NCI-H2171 (cell line): Measurements from ENCODE around the gene SARS1.
A peak's percentile ranks its signal among the peaks of the same experiment; 100 is the strongest.
"Not testable (repeated sequence)": the region's sequence is repeated elsewhere in the genome, so short reads cannot be mapped to it uniquely, and the experiment has no call there.

ENCODE experiments used
- DNase-seq: peaks from one replicate; lab custom pipeline; 2025; lab: John Stamatoyannopoulos, UW

The SARS1 gene

DNA sequence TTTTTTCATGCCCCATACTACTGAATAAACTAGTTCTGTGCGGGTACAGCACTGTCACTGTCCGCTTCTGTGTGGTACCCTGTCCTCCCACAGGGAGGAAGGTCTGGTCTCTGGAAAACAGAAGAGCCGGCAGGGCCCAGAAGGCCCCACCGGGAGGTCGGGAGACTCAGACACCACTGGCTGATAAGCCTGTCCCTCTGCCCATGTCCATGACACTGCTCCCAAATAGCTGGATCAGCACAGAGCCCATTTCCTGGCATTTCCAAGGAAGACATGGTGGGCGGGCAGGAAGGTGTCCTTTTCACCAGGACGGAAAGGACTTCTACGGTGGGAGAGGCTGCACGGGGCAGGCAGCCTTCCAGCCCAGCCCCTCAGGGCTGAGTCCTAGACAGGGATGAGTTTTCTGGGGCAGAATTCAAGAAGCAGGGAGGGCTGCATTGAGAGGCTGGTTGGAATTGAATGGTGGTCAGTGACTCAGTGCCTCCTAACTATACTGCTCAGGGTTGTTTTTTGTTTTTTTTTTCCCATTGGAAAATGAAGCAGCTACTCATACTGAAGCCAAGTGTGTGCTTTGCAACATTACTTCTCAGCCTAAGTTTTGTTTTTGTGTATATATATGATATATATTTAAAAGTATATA, 62.1 kb downstream of the SARS1 start:
- no peak for DNase-seq

DNA sequence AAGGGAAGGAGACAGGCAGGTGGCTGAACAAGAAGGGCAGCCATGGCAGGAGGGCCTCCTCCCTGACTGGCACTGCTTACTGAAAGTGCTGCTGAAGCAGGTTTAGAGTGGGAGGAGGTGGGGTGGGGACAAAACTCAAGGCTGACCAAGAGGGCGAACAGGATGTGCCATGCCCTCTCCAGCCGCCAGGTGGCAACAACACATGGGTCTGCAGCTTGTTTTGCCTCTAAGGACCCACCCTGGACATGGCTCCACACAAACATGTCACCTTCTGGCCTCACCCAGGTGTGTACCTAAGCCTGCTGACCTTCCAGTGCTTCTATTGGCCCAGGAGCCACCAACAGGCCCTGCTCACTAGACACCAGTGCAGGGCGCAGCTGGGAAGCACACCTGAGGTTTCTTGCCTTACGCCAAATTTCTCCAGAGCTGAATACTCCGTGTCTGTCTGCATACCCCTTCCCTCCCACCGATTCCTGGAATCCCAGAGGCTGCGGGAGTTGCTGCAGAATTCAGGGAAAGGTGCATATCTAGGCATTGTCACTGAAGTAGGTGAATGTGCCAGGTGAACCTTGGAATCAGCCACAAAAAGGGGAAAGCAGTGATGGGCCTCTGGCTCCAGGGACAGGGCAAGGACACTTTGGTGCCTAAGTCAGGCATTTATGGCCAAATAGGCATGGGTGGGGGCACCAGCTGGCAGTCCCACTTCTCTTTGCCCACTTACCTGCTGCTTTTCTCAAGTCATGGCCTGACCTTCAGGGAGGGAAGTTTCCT, 63.9 kb downstream of the SARS1 start:
- DNase-seq = peak; percentile 21

DNA sequence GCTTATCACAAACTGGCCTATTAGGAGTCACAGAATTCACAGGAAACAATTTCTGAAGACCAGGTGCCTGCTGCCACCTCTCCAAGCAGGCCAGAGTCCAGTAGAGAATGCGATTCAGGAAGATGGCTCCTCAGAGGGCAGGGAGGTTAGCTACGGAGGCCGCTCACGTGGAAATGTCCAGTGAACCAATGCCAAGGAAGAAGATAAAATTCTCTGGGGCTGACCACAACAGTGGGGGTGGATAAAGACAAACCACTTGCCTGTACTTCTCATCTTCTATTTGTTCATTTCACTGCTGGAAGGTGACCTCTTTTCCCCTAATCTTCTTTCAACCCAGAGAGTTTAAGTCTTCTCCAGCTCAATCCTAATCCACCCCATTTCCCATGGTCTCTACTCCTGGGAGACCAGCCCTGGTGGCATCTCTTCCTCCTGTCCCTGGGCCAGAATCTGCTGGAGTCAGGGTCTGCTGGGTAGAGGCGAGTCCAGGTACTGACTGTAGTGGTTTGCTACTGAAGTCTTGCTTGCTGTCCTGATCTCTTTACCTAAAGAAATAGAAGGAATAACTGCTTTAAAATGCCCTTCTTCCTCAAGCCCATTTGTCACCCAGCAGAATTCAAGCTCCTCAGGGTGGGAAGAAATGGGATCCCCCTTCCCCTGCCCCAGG, 66.0 kb downstream of the SARS1 start:
- no peak for DNase-seq

DNA sequence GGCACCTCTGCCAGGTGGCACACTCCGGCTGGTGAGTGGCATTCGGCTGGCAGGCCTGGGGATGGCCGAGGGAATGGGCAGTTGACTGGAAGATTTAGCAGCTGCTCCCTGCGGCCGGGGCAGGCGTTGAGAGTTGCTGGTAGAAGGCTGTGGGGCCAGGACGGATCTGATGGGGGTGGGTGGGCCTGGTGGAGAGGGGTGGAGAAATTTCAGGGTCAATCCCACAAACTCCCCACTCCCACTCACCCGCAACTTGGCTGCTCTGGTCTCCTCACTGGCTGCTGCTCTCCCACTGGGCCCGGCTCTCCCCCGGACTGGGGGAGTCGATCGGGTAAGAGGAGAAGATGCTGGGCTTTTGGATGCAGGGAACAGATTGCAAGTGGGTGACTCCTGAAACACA, 67.1 kb downstream of the SARS1 start:
- DNase-seq = no peak

DNA sequence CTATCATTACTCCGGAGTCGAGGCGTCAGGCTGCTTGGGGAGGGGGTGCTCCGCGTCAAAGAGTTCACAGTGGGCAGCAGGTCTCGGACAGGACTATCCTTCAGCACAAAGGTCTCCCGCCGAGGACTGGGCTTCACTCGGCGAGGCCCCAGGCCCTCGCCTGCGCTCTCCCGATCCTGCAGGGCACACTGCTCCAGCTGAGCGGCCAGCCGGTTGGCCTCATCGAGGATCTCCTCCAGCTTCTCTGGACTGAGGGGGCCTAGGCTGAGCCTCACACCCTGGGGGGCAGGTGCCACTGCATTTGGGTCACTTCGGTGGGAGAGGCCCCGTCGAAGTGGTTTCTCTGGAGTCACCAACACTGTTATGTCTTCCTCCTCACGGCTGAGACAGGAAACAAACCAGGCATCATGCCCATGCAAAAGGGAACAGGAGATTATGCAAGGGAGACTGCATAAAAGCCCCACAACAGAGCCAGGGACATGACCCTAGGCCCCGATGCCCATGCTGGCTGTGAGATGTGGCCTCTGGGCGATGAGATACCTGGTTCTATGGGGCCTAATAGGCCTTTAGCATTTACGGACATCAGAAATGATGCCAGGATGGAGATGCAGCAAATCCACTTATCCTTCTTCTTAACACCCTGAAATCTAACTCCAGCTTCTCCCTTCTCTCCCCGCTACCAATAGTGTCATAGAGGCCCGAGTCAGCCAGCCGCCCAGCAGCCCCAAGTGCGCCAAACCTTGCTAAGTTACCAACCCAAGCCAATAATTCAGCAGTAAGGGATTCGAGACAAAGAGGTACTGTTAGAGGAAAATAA, 68.2 kb downstream of the SARS1 start:
- no peak for DNase-seq

DNA sequence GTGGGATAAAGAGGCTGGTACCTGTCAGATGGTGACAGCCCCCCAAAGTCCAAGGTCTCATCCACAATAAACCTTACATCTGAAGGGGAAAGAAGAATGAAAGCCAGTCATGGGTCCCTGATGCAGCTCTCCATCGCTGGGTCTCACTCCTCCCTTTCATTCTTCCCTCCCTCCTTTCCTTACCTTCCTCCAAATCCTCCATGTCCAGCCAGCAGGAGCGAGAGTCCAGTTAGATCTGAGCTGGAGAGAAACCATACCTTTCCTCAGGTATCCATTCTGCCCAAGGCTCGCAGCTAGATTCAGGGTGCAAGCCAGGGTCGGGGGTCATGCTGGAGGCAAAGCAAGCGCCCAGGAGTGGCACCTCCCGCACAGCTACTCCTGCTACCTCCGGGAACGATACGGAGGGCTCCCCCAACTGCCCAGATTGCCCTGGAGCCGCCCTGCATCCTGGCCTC, 68.8 kb downstream of the SARS1 start:
- DNase-seq = no peak

DNA sequence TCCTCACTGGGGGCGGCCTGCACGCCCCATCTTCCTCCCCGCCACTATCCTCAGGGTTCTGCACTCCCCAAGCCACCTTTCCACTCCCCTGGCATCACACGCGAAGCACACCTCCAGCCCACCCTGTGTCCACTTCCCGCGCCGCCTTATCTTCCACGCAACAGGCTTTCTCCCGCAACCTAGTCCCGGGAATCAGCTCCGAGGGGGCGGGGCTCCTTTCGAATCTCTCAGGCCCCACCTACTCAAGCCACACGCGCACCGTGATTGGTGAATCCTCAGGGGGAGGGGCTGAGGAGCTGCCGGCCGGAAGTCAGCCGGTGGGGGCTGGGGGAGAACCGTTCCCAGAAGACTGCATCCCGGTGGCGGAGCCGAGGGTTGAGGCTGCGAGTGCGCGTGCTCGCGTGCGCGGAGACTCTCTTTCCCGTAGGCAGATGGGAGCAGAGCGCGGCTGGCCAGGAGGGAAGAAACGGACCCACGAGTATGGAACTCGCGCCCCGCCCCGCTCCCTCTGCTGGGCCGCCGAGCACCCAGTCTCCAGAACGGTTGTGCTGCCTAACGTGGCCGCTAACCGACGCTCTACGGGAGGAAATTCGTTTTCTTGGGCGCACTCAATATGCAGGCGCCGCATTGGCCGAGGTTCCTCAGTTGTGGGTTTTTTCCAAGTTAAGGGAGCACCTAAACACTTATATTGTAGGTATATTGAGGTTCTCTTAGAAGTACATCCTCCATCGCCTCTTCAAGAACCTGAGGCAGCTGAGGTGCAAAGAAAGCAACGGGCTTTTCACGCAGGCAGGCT, 69.4 kb downstream of the SARS1 start, which contains the start of gene PSRC1:
PSRC1 (minus strand) TSS at position 194 of the 796 bp plus-strand sequence.
- peak; percentile 97 for DNase-seq

DNA sequence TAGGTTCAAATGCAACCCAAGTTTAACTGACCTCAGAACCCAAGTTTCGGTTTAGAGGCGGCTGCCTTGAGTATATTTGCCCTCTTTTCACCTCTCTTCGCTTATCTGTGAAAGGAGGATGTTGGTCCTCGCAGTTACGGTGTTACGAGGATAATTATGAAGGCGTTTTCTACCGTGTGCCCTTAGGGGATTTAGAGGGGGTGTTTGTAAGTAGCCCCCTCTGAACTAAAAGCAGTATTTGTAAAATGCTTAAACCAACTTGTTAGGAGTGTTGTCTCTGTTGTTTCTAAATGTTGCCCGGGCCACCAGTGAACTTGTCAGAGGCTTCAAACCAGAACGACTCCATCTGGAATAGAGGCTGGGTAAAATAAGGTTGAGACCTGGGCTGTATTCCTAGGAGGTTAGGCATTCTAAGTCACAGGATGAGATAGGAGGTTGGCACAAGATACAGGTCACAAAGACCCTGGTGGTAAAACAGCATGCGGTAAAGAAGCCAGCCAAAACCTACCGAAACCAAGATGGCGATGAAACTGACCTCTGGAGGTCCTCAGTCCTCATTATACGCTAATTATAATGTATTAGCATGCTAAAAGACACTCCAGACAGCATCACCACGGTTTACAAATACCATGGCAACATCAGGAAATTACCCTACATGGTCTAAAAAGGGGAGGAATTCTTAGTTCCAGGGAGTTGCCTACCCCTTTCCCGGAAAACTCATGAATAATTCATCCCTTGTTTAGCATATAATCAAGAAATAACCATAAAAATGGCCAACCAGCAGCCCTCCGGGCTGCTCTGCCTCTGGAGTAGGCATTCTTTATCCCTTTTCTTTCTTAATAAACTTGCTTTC, 70.3 kb downstream of the SARS1 start:
- DNase-seq = no peak

DNA sequence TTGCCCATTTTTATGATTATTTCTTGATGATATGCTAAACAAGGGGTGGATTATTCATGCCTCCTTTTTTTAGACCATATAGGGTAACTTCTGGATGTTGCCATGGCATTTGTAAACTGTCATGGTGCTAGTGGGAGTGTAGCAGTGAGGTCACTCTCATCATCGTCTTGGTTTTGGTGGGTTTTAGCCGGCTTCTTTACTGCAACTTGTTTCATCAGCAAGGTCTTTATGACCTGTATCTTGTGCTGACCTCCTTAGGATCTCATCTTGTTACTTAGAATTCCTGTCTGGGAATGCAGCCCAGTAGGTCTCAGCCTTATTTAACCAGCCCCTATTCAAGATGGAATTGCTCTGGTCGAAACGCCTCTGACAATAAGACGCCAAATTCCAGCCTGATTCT, 73.0 kb downstream of the SARS1 start:
- not testable (repeated sequence) for DNase-seq
